ENCODE data around the gene CRYL1.

CRYL1 gene

GRCh38 chr13:20491926-20492435, 33.7 kb downstream of the CRYL1 start:
- no peak for DNase-seq

- DNase-seq = peak; percentile 63
Measured at GRCh38 chr13:20489185-20489820, 36.4 kb downstream of the CRYL1 start.

GRCh38 chr13:20487927-20488326, 37.7 kb downstream of the CRYL1 start:
- DNase-seq = no peak

- no peak for DNase-seq
Measured at GRCh38 chr13:20482787-20483186, 42.9 kb downstream of the CRYL1 start.

GRCh38 chr13:20482275-20482761, 43.3 kb downstream of the CRYL1 start:
- DNase-seq = no peak

- DNase-seq = no peak
Measured at GRCh38 chr13:20477394-20477793, 48.3 kb downstream of the CRYL1 start.

GRCh38 chr13:20475927-20476691, 49.5 kb downstream of the CRYL1 start:
- DNase-seq = no peak

GRCh38 chr13:20474515-20474914, 51.1 kb downstream of the CRYL1 start:
- DNase-seq = no peak

- no peak for DNase-seq
Measured at GRCh38 chr13:20473888-20474287, 51.8 kb downstream of the CRYL1 start.

GRCh38 chr13:20473139-20473538, 52.5 kb downstream of the CRYL1 start:
- no peak for DNase-seq

GRCh38 chr13:20472531-20472930, 53.1 kb downstream of the CRYL1 start:
- DNase-seq = no peak

- no peak for DNase-seq
Measured at GRCh38 chr13:20470136-20470535, 55.5 kb downstream of the CRYL1 start.

- no peak for DNase-seq
Measured at GRCh38 chr13:20466371-20466770, 59.3 kb downstream of the CRYL1 start.

GRCh38 chr13:20465218-20465879, 60.3 kb downstream of the CRYL1 start:
- DNase-seq = no peak

GRCh38 chr13:20462921-20463320, 62.7 kb downstream of the CRYL1 start:
- DNase-seq = no peak

GRCh38 chr13:20462533-20462915, 63.1 kb downstream of the CRYL1 start:
- no peak for DNase-seq

- no peak for DNase-seq
Measured at GRCh38 chr13:20461860-20462532, 63.7 kb downstream of the CRYL1 start.

GRCh38 chr13:20461481-20461859, 64.2 kb downstream of the CRYL1 start:
- DNase-seq = no peak

- DNase-seq = no peak
Measured at GRCh38 chr13:20460761-20461160, 64.9 kb downstream of the CRYL1 start.

- DNase-seq = no peak
Measured at GRCh38 chr13:20457670-20458069, 68.0 kb downstream of the CRYL1 start.

GRCh38 chr13:20456737-20457136, 68.9 kb downstream of the CRYL1 start:
- no peak for DNase-seq

- no peak for DNase-seq
Measured at GRCh38 chr13:20451397-20451796, 74.3 kb downstream of the CRYL1 start.

- DNase-seq = no peak
Measured at GRCh38 chr13:20448470-20448869, 77.2 kb downstream of the CRYL1 start.
